Tibial nerve (tissue), 4 donors: ENCODE data around the gene MPZL2.

ENCODE experiments used
- CTCF ChIP-seq, 5 experiments: fragments of 200-600 bp in 3 of 5; fragments of 450-650 bp in 2 of 5; sonication (generic) in 3 of 5; IDR thresholded peaks; one replicate each; pipeline ENCODE4 v1.5.1; 2016 to 2019; ENCODE audit warnings: antibody characterized with exemption in 5 of 5, mild to moderate bottlenecking in 3 of 5, moderate library complexity in 2 of 5
- EP300 ChIP-seq, 2 donors: sonication (generic); formaldehyde crosslinking; IDR thresholded peaks; one replicate each; pipeline ENCODE4 v1.6.1; 2017; ENCODE audit warnings: antibody characterized with exemption in 2 of 2, mild to moderate bottlenecking in 1 of 2
- POLR2A ChIP-seq, 2 donors: fragments of 450-650 bp; IDR thresholded peaks; one replicate each; pipeline ENCODE4 v1.6.1; 2017; ENCODE audit warnings: antibody characterized with exemption in 2 of 2, mild to moderate bottlenecking in 2 of 2, moderate library complexity in 2 of 2

- TF ChIP-seq POLR2A (IDR thresholded peaks at IDR 0.05) (no peak), EP300 (IDR thresholded peaks at IDR 0.05) (no peak), CTCF (IDR thresholded peaks at IDR 0.05) (no peak)
These were observed 3.4 kb upstream of the MPZL2 start for GRCh38 chr11:118267486-118267885.
